ENCODE measurements around the gene CMC4. TPM values are rescaled to one million over a fixed set of nuclear protein-coding genes. Genes with fewer than 3 reads are reported as not detected.

The CMC4 gene
- total and polyA plus RNA-seq, 9 of the 15 experiments (the other 6 are each of a cell fraction or from before 2014, with no cell fraction given), result 3.5 to 16.9 (median 8.2) TPM

GRCh38 chrX:155061760-155062159, 9.2 kb downstream of the CMC4 start (continued):
- no peak for TF ChIP-seq CHD7 (IDR thresholded peaks at IDR 0.05; ENCODE audit: low read depth, low read length)
- TF ChIP-seq ZNF354B (CRISPR knock-in tag; IDR thresholded peaks at IDR 0.05), result no peak
- TF ChIP-seq AFF4 (CRISPR knock-in tag; IDR thresholded peaks at IDR 0.05), result no peak
- no peak for TF ChIP-seq RFX5 (IDR thresholded peaks at IDR 0.05; ENCODE audit: low read depth, low read length)
